GM12873 (cell line): ENCODE measurements around the gene NR6A1.

Source experiments
- CTCF ChIP-seq: IDR thresholded peaks from 2 replicates; pipeline ENCODE4 v1.5.1; 2012; ENCODE audit warnings: low read depth, mild to moderate bottlenecking, moderate library complexity, low read length, control low read depth; ENCODE audit not compliant: insufficient read depth; ENCODE audit errors: missing control alignments

Gene NR6A1

GRCh38 chr9:124493218-124493617, 277.9 kb downstream of the NR6A1 start:
- no peak for TF ChIP-seq CTCF

GRCh38 chr9:124492818-124493217, 278.3 kb downstream of the NR6A1 start:
- no peak for TF ChIP-seq CTCF

GRCh38 chr9:124491049-124491975, 279.8 kb downstream of the NR6A1 start:
- no peak for TF ChIP-seq CTCF

GRCh38 chr9:124490004-124490403, 281.1 kb downstream of the NR6A1 start:
- TF ChIP-seq CTCF: no peak

GRCh38 chr9:124489222-124489621, 281.9 kb downstream of the NR6A1 start:
- TF ChIP-seq CTCF: no peak

GRCh38 chr9:124488641-124489210, 282.4 kb downstream of the NR6A1 start:
- TF ChIP-seq CTCF: no peak

GRCh38 chr9:124487260-124488182, 283.6 kb downstream of the NR6A1 start:
- no peak for TF ChIP-seq CTCF
